Measurements from ENCODE around the gene BBX.
"Not testable (repeated sequence)": the region's sequence is repeated elsewhere in the genome, so short reads cannot be mapped to it uniquely, and the experiment has no call there.

BBX gene

GRCh38 chr3:107810171-107811071 lies 287.7 kb downstream of the BBX start:
- no peak for DNase-seq

GRCh38 chr3:107813026-107813425 lies 290.3 kb downstream of the BBX start:
- DNase-seq, result no peak

GRCh38 chr3:107816107-107816506 lies 293.3 kb downstream of the BBX start:
- DNase-seq, result no peak

- no peak for DNase-seq
These were observed 294.3 kb downstream of the BBX start for GRCh38 chr3:107817076-107817475.

GRCh38 chr3:107818025-107818424 lies 295.3 kb downstream of the BBX start:
- no peak for DNase-seq

- no peak for DNase-seq
These were observed 296.9 kb downstream of the BBX start for GRCh38 chr3:107819656-107820055.

- DNase-seq, result no peak
These were observed 299.5 kb downstream of the BBX start for GRCh38 chr3:107822308-107822707.

GRCh38 chr3:107824822-107825371 lies 302.1 kb downstream of the BBX start:
- no peak for DNase-seq

GRCh38 chr3:107825556-107825955 lies 302.8 kb downstream of the BBX start:
- DNase-seq, result no peak

- DNase-seq, result no peak
These were observed 304.0 kb downstream of the BBX start for GRCh38 chr3:107826727-107827126.

- no peak for DNase-seq
These were observed 306.4 kb downstream of the BBX start for GRCh38 chr3:107829185-107829584.

GRCh38 chr3:107831590-107831989 lies 308.8 kb downstream of the BBX start:
- no peak for DNase-seq

GRCh38 chr3:107833043-107833442 lies 310.3 kb downstream of the BBX start:
- no peak for DNase-seq

- DNase-seq, result no peak
These were observed 311.1 kb downstream of the BBX start for GRCh38 chr3:107833722-107834416.

GRCh38 chr3:107835001-107835400 lies 312.2 kb downstream of the BBX start:
- DNase-seq, result not testable (repeated sequence)

- no peak for DNase-seq
These were observed 315.3 kb downstream of the BBX start for GRCh38 chr3:107837895-107838612.

GRCh38 chr3:107841831-107842230 lies 319.1 kb downstream of the BBX start:
- no peak for DNase-seq

- no peak for DNase-seq
These were observed 320.2 kb downstream of the BBX start for GRCh38 chr3:107842940-107843339.

GRCh38 chr3:107845380-107846278 lies 322.9 kb downstream of the BBX start:
- DNase-seq, result no peak

GRCh38 chr3:107846279-107846852 lies 323.6 kb downstream of the BBX start:
- peak; percentile 65 for DNase-seq

GRCh38 chr3:107847791-107848190 lies 325.0 kb downstream of the BBX start:
- DNase-seq, result no peak
